ENCODE measurements around the gene F9.

Gene F9

DNA sequence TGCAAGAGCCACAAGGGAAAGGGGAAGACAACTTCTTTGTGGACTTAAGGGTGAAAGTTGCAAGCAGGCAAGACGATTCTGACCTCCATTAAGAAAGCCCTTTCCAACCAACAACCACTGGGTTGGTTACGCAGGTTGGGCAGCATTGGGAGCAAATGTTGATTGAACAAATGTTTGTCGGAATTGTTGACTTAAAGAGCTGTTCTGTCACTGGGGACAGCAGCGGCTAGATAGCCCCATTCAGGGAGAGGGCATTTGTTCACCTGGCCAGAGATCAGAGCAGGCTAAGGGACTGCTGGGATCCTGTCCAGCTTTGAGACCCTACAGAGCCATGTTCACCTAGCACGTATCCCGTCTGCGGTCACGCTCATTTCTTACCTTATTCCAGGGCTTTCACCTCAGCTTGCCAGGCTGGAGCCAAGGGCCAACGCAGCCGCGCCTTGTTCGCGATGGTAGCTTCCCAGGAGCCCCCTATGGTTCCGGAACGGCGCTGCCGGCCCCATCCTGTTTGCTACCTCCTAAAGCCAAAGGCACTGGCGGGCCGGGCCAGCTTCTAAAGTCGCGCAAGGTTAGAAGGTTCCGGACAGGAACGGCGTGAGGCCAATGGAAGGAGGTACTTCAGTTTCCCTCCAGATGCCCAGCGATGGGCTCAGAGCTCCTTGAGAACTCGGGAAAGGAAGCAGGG is 24.6 kb downstream of the F9 start:
- TF ChIP-seq ZNF274 (IDR thresholded peaks at IDR 0.05; ENCODE audit: low read depth, low read length) = no peak
- H3K4me3 ChIP-seq (ENCODE audit: low read length) = no peak overlapping the region; the same call in 1 of the 2 replicates

DNA sequence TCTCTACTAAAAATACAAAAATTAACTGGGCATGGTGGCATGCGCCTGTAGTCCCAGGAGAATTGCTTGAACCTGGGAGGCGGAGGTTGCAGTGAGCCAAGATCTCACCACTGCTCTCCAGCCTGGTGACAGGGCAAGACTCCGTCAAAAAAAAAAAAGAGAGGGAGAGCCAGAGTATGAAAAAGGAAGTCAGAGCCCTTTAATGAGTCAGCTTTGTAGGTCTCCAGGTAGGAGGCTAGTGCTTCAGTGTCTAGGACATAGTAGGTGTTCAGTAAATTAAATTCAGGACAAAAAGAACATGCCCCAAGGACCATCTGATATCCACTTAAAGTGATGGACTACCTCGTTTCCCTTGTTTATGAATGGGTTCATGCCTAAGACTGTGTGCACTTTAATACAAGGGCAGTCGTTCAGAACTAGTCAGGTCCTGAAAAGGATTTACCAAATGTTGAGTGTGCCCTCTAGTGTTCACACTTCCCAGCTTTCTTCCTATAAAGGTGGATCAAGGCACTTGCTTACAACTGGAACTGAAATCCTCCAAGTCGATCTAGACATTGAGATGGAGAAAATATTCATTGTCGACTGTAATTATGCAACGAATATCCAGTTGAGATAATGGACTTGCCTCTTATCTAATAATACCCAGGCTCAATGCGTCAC is 29.0 kb downstream of the F9 start:
- no peak overlapping the region for H3K4me3 ChIP-seq (ENCODE audit: low read length)
- no peak for TF ChIP-seq ZNF274 (IDR thresholded peaks at IDR 0.05; ENCODE audit: low read depth, low read length)

DNA sequence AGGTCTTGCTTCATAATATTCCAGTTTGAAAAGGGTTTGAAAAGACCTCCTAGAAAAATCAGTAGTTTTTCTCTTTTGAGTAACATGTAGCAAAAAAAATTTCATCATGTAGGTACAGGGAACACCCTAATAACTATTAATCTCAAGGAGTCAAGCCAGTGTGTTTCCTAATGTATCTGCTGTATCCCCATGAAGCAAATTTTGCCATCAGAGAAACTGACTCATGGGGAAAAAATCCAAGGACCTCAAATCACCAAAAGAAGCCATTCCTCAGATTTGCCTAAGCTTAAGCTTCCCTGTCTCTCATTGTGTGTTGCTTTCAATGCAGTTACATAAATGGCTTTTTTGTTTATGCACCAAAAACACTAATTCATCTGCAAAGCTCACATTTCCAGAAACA is 29.7 kb downstream of the F9 start:
- no peak for TF ChIP-seq ZNF274 (IDR thresholded peaks at IDR 0.05; ENCODE audit: low read depth, low read length)
- H3K4me3 ChIP-seq (ENCODE audit: low read length) = no peak overlapping the region

DNA sequence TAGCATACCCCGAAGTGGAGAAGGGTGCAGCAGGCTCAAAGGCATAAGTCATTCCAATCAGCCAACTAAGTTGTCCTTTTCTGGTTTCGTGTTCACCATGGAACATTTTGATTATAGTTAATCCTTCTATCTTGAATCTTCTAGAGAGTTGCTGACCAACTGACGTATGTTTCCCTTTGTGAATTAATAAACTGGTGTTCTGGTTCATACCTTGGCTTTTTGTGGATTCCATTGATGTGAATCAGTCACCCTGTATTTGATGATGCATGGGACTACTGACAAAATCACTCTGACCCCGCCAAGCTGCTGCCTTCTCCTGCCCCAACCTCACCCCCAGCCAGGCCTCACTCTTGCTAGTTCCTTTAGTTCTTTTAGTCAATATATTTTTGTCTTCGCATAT is 32.7 kb downstream of the F9 start:
- no peak for TF ChIP-seq ZNF274 (IDR thresholded peaks at IDR 0.05; ENCODE audit: low read depth, low read length)
- H3K4me3 ChIP-seq (ENCODE audit: low read length) = no peak overlapping the region

DNA sequence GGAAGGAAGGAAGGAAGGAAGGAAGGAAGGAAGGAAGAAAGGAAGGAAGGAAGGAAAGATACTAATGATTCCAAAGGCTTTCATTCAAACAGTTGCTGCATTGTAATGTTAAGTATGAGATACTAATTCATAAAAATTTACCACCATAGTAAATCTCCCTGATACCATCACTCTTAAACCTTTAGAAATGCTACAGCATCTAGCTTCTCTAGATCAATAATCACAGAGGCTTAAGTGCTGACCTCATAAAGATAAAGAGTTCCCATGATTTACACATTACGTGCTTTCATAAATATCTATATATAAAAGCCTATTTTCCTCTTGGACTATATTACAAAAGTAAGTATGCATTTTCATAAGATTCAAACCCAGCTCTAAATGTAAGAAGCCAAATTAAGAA is 36.4 kb downstream of the F9 start:
- TF ChIP-seq ZNF274 (IDR thresholded peaks at IDR 0.05; ENCODE audit: low read depth, low read length) = no peak
- no peak overlapping the region for H3K4me3 ChIP-seq (ENCODE audit: low read length)

DNA sequence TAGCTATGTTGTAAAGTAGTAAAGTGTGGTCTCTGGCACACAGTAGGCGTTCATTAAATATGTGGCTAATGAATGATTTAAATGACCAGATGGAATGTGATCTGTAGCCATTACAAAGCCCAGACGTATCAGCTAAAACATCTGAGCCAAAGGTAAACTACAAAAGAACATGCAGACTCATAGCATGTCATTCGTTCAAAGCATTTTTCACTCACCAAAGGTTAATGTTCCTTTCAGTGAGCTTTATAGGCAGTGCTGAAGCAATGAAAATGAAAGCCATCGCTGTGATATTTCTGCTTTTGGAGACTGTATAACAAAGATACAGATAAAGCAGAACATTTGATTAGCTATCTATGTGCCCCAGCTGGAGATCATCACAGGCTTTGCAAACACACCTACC is 50.5 kb downstream of the F9 start:
- H3K4me3 ChIP-seq (ENCODE audit: low read length) = no peak overlapping the region
- no peak for TF ChIP-seq ZNF274 (IDR thresholded peaks at IDR 0.05; ENCODE audit: low read depth, low read length)

DNA sequence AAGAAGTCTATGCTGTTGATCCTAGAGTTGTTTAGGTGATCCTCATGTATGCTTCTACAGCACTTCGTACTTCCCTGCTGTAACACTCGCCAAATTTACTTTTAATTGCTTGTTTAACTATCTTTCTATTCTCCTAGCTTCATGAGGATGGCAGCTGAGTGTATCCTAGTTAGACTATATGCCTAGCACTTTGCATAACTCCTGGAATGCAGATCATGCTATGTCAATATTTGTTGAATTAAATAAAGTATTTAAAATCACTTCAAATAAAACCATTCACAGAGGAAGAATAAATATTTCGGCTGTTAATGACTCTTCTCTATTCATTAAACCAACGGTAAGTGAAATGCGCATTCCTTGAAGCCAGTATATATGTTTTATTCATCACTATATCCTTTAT is 55.1 kb downstream of the F9 start:
- no peak overlapping the region for H3K4me3 ChIP-seq (ENCODE audit: low read length)
- TF ChIP-seq ZNF274 (IDR thresholded peaks at IDR 0.05; ENCODE audit: low read depth, low read length) = no peak

DNA sequence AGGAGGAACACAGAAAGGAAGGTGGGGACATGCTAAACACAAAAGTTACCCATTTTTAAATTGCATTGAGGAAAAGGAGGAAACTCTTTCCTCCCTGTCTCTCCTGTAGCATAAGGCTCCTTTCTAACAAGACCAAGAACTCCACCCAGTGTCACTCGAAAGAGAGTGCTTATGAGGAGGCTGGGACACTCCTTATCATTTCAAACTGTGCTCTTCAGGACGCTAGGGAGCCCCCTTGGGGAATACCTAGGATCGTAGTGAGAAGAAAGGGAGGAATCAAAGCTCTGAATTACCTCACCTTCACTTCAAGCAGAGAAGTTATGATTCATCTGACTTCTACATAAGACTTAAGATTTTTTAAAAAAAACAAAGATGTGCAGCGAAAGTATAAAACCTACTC is 65.5 kb downstream of the F9 start:
- TF ChIP-seq ZNF274 (IDR thresholded peaks at IDR 0.05; ENCODE audit: low read depth, low read length) = no peak
- no peak overlapping the region for H3K4me3 ChIP-seq (ENCODE audit: low read length)

DNA sequence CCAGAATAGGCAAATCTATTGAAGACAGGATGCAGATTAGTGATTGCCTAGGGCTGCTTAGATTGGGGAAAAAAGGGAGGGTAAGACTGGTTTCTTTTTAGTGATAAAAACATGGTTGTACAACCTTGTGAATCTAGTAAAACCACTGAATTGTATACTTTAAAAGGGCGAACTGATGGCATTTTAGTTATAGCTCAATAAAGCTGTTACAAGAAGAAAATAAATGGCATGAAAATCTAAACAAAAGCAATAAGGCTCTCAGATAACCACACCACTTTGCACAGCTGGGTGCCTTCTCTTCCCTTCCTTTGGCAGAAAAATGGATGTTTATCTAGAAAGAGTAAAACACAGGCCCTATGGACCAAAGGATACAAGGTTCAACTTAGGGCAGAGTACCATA is 69.6 kb downstream of the F9 start:
- TF ChIP-seq ZNF274 (IDR thresholded peaks at IDR 0.05; ENCODE audit: low read depth, low read length) = no peak
- no peak overlapping the region for H3K4me3 ChIP-seq (ENCODE audit: low read length)
